H9 (cell line): ENCODE measurements around the gene CYTH4. TPM values are rescaled to one million over a fixed set of nuclear protein-coding genes. Genes with fewer than 3 reads are reported as not detected.

Source experiments
- DNase-seq: peaks from one replicate; pipeline ENCODE4 v3.0.0-alpha.2; 2017
- H2AFZ ChIP-seq: one replicate; pipeline ENCODE4 v1.6.1; 2013; ENCODE audit warnings: mild to moderate bottlenecking, low read length, control low read depth, moderate library complexity
- H2AK5ac ChIP-seq: 2 replicates; pipeline ENCODE4 v1.6.1; 2013; ENCODE audit warnings: low read length, control low read depth, mixed read lengths; ENCODE audit not compliant: insufficient read length
- H2BK120ac ChIP-seq: one replicate; pipeline ENCODE4 v1.6.1; 2013; ENCODE audit warnings: low read depth, mild to moderate bottlenecking, low read length, control low read depth, inconsistent platforms; ENCODE audit not compliant: poor library complexity, severe bottlenecking
- H2BK12ac ChIP-seq: 2 replicates; pipeline ENCODE4 v1.6.1; 2013; ENCODE audit warnings: low read length, control low read depth, mixed read lengths, low read depth; ENCODE audit not compliant: insufficient read length
- H2BK15ac ChIP-seq: 2 replicates; pipeline ENCODE4 v1.6.1; 2013; ENCODE audit warnings: low read depth, low read length, control low read depth
- H2BK20ac ChIP-seq: one replicate; pipeline ENCODE4 v1.6.1; 2013; ENCODE audit warnings: low read depth, mild to moderate bottlenecking, low read length, control low read depth, inconsistent platforms; ENCODE audit not compliant: poor library complexity, severe bottlenecking
- H2BK5ac ChIP-seq: 2 replicates; pipeline ENCODE4 v1.6.1; 2013; ENCODE audit warnings: low read length, control low read depth, mixed read lengths; ENCODE audit not compliant: insufficient read length
- H3K14ac ChIP-seq: 2 replicates; pipeline ENCODE4 v1.6.1; 2013; ENCODE audit warnings: low read length, control low read depth; ENCODE audit not compliant: insufficient read depth
- H3K18ac ChIP-seq: 2 replicates; pipeline ENCODE4 v1.6.1; 2013; ENCODE audit warnings: low read depth, mild to moderate bottlenecking, mixed read lengths, low read length, control low read depth; ENCODE audit not compliant: insufficient read length
- H3K23ac ChIP-seq: 2 replicates; pipeline ENCODE4 v1.6.1; 2013; ENCODE audit warnings: low read length, control low read depth, mixed read lengths, low read depth; ENCODE audit not compliant: insufficient read length
- H3K23me2 ChIP-seq: 2 replicates; pipeline ENCODE4 v1.6.1; 2013; ENCODE audit warnings: low read depth, mild to moderate bottlenecking, mixed read lengths, low read length, control low read depth; ENCODE audit not compliant: insufficient read length, poor library complexity, severe bottlenecking
- H3K27ac ChIP-seq: 2 replicates; pipeline ENCODE4 v1.5.1; 2013; ENCODE audit warnings: low read length, control low read depth, mixed read lengths, low read depth; ENCODE audit not compliant: insufficient read length
- H3K27me3 ChIP-seq: 2 replicates; pipeline ENCODE4 v1.6.1; 2013; ENCODE audit warnings: low read length, control low read depth, inconsistent platforms; ENCODE audit not compliant: insufficient read depth
- H3K4ac ChIP-seq: 2 replicates; pipeline ENCODE4 v1.6.1; 2013; ENCODE audit warnings: low read depth, mild to moderate bottlenecking, control low read depth, inconsistent platforms, low read length, moderate library complexity
- H3K4me1 ChIP-seq: 2 replicates; pipeline ENCODE4 v1.6.1; 2013; ENCODE audit warnings: low read length, control low read depth, inconsistent platforms; ENCODE audit not compliant: insufficient read depth
- H3K4me2 ChIP-seq: 2 replicates; pipeline ENCODE4 v1.6.1; 2013; ENCODE audit warnings: low read length, control low read depth, mixed read lengths; ENCODE audit not compliant: insufficient read length, insufficient read depth
- H3K56ac ChIP-seq: 2 replicates; pipeline ENCODE4 v1.6.1; 2013; ENCODE audit warnings: low read depth, mild to moderate bottlenecking, mixed read lengths, low read length, control low read depth; ENCODE audit not compliant: insufficient read length
- H3K79me1 ChIP-seq: 2 replicates; pipeline ENCODE4 v1.6.1; 2013; ENCODE audit warnings: low read depth, mild to moderate bottlenecking, moderate library complexity, low read length, control low read depth, inconsistent platforms; ENCODE audit not compliant: insufficient read depth, poor library complexity, severe bottlenecking
- H3K79me2 ChIP-seq: 2 replicates; pipeline ENCODE4 v1.6.1; 2013; ENCODE audit warnings: low read length, control low read depth, inconsistent platforms; ENCODE audit not compliant: insufficient read depth
- H3K9ac ChIP-seq: 2 replicates; pipeline ENCODE4 v1.6.1; 2013; ENCODE audit warnings: low read length, control low read depth, mixed read lengths; ENCODE audit not compliant: insufficient read length; ENCODE audit errors: extremely low read depth
- H3K9me3 ChIP-seq: one replicate; pipeline ENCODE4 v1.6.1; 2013; ENCODE audit warnings: low read depth, low read length, inconsistent platforms; ENCODE audit not compliant: control insufficient read depth
- H3T11ph ChIP-seq: one replicate; pipeline ENCODE4 v1.6.1; 2013; ENCODE audit warnings: mild to moderate bottlenecking, low read length, control low read depth, inconsistent platforms
- H4K20me1 ChIP-seq: one replicate; pipeline ENCODE4 v1.6.1; 2013; ENCODE audit not compliant: control insufficient read depth, insufficient read length, insufficient read depth
- H4K5ac ChIP-seq: 2 replicates; pipeline ENCODE4 v1.6.1; 2013; ENCODE audit warnings: low read depth, mild to moderate bottlenecking, mixed read lengths, low read length, control low read depth; ENCODE audit not compliant: insufficient read length
- H4K8ac ChIP-seq: replicated peaks from 2 replicates; pipeline ENCODE4 v1.6.1; 2013; ENCODE audit warnings: low read length, control low read depth, mixed read lengths, low read depth; ENCODE audit not compliant: insufficient read length
- H4K91ac ChIP-seq: 2 replicates; pipeline ENCODE4 v1.6.1; 2013; ENCODE audit warnings: low read depth, mild to moderate bottlenecking, moderate library complexity, mixed read lengths, low read length, control low read depth; ENCODE audit not compliant: insufficient read length
- H3K27ac Mint-ChIP-seq, 3 experiments: 2 replicates in 2 of 3; 3 replicates in 1 of 3; pipeline ENCODE4 v1.8.0; 2020 to 2021; ENCODE audit warnings: mixed read lengths in 3 of 3, mild to moderate bottlenecking in 1 of 3, moderate library complexity in 1 of 3
- H3K27me3 Mint-ChIP-seq: 2 replicates; pipeline ENCODE4 v1.8.0; 2021; ENCODE audit warnings: low read depth, mild to moderate bottlenecking, moderate library complexity, mixed read lengths
- H3K36me3 Mint-ChIP-seq, 3 experiments: 2 replicates in 2 of 3; 3 replicates in 1 of 3; pipeline ENCODE4 v1.8.0; 2020 to 2021; ENCODE audit warnings: low read depth in 3 of 3, mixed read lengths in 3 of 3; ENCODE audit not compliant: insufficient read depth in 1 of 3
- H3K4me1 Mint-ChIP-seq, 2 experiments: 2 replicates each; pipeline ENCODE4 v1.8.0; 2020; ENCODE audit warnings: mixed read lengths in 2 of 2
- H3K4me3 Mint-ChIP-seq, 2 experiments: 2 replicates in 1 of 2; 3 replicates in 1 of 2; pipeline ENCODE4 v1.8.0; 2020 to 2021; ENCODE audit warnings: mild to moderate bottlenecking in 2 of 2, mixed read lengths in 2 of 2, moderate library complexity in 1 of 2
- H3K9me3 Mint-ChIP-seq, 2 experiments: 2 replicates in 1 of 2; 3 replicates in 1 of 2; pipeline ENCODE4 v1.8.0; 2020; ENCODE audit warnings: mild to moderate bottlenecking in 2 of 2, mixed read lengths in 2 of 2, moderate library complexity in 1 of 2
- CTCF ChIP-seq: fragments of 200-600 bp; sonication (generic); conservative IDR thresholded peaks from 3 replicates; pipeline ENCODE4 v1.8.0; 2021; ENCODE audit warnings: antibody characterized with exemption, mild to moderate bottlenecking
- WGBS: extraction: QIAGEN DNeasy Blood & Tissue Kit; methylation state at CpG from one replicate; pipeline ENCODE4 v1.1.7; 2013; ENCODE audit warnings: missing lambda C conversion rate, low lambda C conversion rate, mixed read lengths; ENCODE audit not compliant: insufficient read length; ENCODE audit errors: extremely low coverage; 5-methylcytosine and 5-hydroxymethylcytosine counted together
- total RNA-seq: library from RNA; stranded (reverse); gene quantifications from 2 replicates; pipeline ENCODE4 v1.2.1, GENCODE V29; 2021

Gene CYTH4
- total RNA-seq, 1 experiment from 2014 or later = not detected

GRCh38 chr22:37358386-37358785 lies 76.1 kb downstream of the CYTH4 start:
- Histone ChIP-seq H3K9ac (no peak overlapping the region), H3K27ac (no peak overlapping the region), H3K23me2 (no peaks in the 10 kb centered on the region), H3K79me2 (no peaks in the 10 kb centered on the region), H2BK5ac (no peak overlapping the region), H3K4ac (no peak overlapping the region), H3K4me2 (no peak overlapping the region), H2AK5ac (no peak overlapping the region), H4K20me1 (no peaks in the 10 kb centered on the region), H3K23ac (no peak overlapping the region), H3K79me1 (no peaks in the 10 kb centered on the region), H3K4me1 (no peaks in the 10 kb centered on the region), H3K27me3 (no peaks in the 10 kb centered on the region), H2BK15ac (no peak overlapping the region), H2AFZ (no peak overlapping the region), H3T11ph (no peak overlapping the region), H3K9me3 (no peaks in the 10 kb centered on the region), H3K14ac (no peak overlapping the region), H3K18ac (no peak overlapping the region), H4K91ac (no peak overlapping the region), H2BK20ac (no peak overlapping the region), H4K8ac (no peak overlapping the region), H2BK12ac (no peak overlapping the region), H4K5ac (no peak overlapping the region), H2BK120ac (no peak overlapping the region), H3K56ac (no peak overlapping the region)
- H3K27me3 Mint-ChIP-seq = peaks cover 47% of the 10 kb centered on the region
- TF ChIP-seq CTCF = no peak
- no peak for DNase-seq
- H3K4me3 Mint-ChIP-seq = no peak overlapping the region
- no peak overlapping the region for H3K27ac Mint-ChIP-seq
- no peaks in the 10 kb centered on the region; a peak in 1 of 7 replicates for H3K36me3 Mint-ChIP-seq
- H3K9me3 Mint-ChIP-seq = no peaks in the 10 kb centered on the region
- no CpG with 5 or more reads among the region's 11 CpGs for WGBS
- H3K4me1 Mint-ChIP-seq = peaks cover 14 to 35% of the 10 kb centered on the region in 2 experiments
